ENCODE measurements around the gene F12.

F12 gene

DNA sequence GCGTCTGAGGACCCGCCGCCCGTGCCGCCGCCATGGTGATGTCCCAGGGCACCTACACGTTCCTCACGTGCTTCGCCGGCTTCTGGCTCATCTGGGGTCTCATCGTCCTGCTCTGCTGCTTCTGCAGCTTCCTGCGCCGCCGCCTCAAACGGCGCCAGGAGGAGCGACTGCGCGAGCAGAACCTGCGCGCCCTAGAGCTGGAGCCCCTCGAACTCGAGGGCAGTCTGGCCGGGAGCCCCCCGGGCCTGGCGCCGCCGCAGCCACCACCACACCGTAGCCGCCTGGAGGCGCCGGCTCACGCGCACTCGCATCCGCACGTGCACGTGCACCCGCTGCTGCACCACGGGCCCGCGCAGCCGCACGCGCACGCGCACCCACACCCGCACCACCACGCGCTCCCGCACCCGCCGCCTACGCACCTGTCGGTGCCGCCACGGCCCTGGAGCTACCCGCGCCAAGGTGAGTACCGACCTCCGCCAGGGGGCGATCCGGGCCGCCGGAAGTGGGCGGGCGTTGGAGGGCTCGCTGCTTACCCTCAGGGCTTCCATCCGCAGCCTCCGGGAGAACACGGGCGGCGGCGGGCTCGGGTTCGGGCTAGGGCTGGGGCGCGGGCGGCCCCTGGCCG, 45.8 kb upstream of the F12 start:
- Histone ChIP-seq H3K4me2 (peak overlapping the region; percentile 95 to 100 (median 99)), H3K4me1 (peaks cover 19 to 86% (median 67%) of the 10 kb centered on the region in 10 experiments), H3K27me3 (0 out of 22 replicates have a peak, but pooled peaks cover 0 to 9% (median 0%) of the 10 kb centered on the region in 11 experiments), H3K27ac (peak overlapping the region in 10 of 11 experiments; percentile 63 to 87 (median 74); a peak in 20 of 22 replicates), H3K4me3 (peak overlapping the region; percentile 62 to 82 (median 68)), H4K20me1 (peaks cover 5 to 76% (median 60%) of the 10 kb centered on the region in 11 experiments; a peak in 21 of 22 replicates), H3K9ac (peak overlapping the region; percentile 63 to 86 (median 75)), H3K36me3 (peaks cover 15 to 35% (median 33%) of the 10 kb centered on the region in 11 experiments; a peak in 21 of 22 replicates), H3K9me3 (replicated peaks in 1 of 11) (no peaks in the 10 kb centered on the region)
- no peak for TF ChIP-seq Cebpa-rat (IDR thresholded peaks at IDR 0.05)

DNA sequence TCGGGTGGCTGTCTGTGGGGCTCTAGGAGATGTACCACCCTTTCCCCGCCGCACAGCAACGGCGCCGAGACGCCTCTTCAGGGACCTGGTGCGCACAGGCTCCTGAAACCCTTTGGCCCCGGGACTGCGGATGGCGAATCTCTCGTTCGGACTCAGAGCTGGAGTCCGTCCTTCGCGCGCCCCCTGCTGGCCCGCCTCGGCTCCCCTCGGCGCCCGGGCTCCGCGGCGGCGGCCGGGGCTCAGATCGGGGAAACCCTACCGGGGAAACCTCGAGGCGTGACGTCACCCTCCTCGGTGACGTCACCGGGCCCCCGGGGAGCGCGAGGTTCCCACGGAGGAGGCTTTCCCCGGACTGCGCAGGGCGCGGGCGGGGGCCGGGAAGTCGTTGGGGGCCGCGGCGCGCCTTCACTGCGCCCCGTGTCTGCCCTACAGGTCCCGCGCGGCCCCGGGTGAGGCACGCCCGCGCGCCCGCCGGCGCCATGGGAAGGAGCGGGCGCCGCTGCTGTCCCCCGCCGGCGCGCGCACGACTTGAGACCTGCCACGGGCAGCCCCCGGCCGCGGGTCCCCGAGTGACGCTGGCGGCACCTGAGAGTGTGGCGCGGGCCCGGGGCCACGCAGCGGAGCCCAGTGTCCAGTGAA, 45.2 kb upstream of the F12 start:
- peaks cover 24 to 86% (median 73%) of the 10 kb centered on the region in 10 experiments for H3K4me1 ChIP-seq
- H3K9ac ChIP-seq = peak overlapping the region; percentile 63 to 86 (median 75)
- H4K20me1 ChIP-seq = peaks cover 5 to 76% (median 60%) of the 10 kb centered on the region in 11 experiments; a peak in 21 of 22 replicates
- no peaks in the 10 kb centered on the region for H3K9me3 ChIP-seq (replicated peaks in 1 of 11)
- 0 out of 22 replicates have a peak, but pooled peaks cover 0 to 9% (median 0%) of the 10 kb centered on the region in 11 experiments for H3K27me3 ChIP-seq
- H3K4me2 ChIP-seq = peak overlapping the region; percentile 95 to 100 (median 99)
- peak overlapping the region in 10 of 11 experiments; percentile 63 to 87 (median 74); a peak in 20 of 22 replicates for H3K27ac ChIP-seq
- peak overlapping the region; percentile 62 to 82 (median 68) for H3K4me3 ChIP-seq
- TF ChIP-seq Cebpa-rat (IDR thresholded peaks at IDR 0.05) = no peak
- H3K36me3 ChIP-seq = peaks cover 13 to 28% (median 27%) of the 10 kb centered on the region in 11 experiments; a peak in 21 of 22 replicates

DNA sequence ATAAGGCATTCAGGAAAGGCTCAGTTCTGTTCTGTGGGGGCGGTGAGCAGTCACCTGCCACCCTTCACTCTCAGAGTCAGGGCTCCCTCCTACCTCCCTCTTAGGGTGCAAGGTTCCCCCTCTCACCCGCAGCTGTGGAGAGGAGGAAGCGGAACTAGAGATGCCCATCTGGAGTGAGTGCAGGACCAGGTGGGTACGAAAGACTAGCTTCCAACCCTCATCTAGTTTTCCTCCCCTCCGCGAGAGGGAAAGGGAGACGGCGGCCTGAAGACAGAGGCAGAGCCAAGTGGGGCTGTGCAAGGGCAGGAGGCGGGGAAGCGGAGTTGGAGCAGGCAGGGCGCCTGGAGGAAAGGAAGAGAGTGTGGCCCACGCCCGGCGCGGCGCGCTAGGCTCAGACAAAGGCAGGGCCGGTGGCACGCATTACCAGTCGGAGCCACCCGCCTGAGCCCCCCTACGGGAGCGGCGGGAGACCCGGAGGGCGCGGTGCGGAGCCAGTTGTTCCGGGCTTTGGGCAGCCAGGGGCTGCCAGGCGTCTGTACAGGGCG, 44.6 kb upstream of the F12 start:
- peak overlapping the region in 10 of 11 experiments; percentile 63 to 87 (median 73); a peak in 20 of 22 replicates for H3K27ac ChIP-seq
- peaks cover 10 to 22% (median 21%) of the 10 kb centered on the region in 11 experiments; a peak in 21 of 22 replicates for H3K36me3 ChIP-seq
- no peak for TF ChIP-seq Cebpa-rat (IDR thresholded peaks at IDR 0.05)
- 0 out of 22 replicates have a peak, but pooled peaks cover 0 to 9% (median 0%) of the 10 kb centered on the region in 11 experiments for H3K27me3 ChIP-seq
- H3K9ac ChIP-seq = peak overlapping the region; percentile 63 to 86 (median 75); a peak in 21 of 22 replicates
- H3K4me1 ChIP-seq = peaks cover 30 to 88% (median 76%) of the 10 kb centered on the region in 10 experiments
- peak overlapping the region; percentile 62 to 82 (median 68) for H3K4me3 ChIP-seq
- H4K20me1 ChIP-seq = peaks cover 5 to 76% (median 59%) of the 10 kb centered on the region in 11 experiments; a peak in 21 of 22 replicates
- peak overlapping the region; percentile 95 to 100 (median 99) for H3K4me2 ChIP-seq
- H3K9me3 ChIP-seq (replicated peaks in 1 of 11) = no peaks in the 10 kb centered on the region

DNA sequence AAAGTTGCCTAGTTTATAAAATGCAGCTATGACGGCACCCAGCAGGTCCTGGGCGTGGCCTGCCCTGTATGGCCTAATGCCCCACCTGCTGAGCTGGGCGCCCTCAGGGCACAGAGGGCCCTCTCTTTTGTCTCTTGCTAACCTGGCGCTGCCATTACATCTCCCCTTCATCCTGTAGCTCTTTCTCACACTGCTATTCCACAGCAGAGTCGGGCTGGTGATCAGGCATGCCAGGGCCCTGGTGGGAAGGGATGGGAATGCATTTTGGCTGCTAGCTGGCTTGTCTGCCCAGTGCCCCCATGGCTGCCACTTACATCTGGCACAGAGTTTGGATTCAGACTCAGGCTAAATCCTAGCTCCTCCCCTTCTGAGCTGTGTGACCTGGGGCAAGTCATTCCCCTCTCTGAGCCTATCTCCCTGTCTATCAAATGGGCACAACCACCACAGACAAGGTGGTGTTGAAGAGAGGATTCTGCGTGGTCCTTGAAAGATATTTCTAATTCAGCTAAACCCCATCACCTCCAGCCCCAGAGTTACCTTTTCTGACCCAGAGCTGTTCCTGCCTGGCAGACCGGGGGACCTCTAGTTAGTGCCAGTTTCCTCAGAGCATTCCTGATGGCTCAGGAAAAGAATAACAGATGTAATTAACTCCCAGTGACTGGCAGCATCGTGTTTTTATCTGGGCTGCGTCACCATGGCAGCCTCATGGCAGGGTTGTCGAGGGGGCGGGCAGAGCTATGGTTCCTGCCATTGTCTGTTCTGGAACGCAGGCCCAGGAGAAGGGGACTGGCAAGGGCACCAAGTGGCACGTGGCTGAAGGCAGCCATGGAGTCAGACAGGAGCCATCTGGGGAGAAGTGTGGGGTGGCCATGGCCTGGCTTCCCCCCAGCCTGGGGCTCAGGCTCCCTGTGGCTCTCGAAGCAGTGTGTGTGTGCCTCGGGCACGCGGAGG, 43.6 kb upstream of the F12 start:
- peak overlapping the region in 3 of 10 experiments; percentile 67 to 82 (median 69); a peak in 2 of 20 replicates for H3K4me3 ChIP-seq
- peaks cover under 1 to 76% (median 49%) of the 10 kb centered on the region in 11 experiments; a peak in 21 of 22 replicates for H4K20me1 ChIP-seq
- H3K9ac ChIP-seq = peak overlapping the region in 6 of 11 experiments; percentile 73 to 86 (median 82); a peak in 9 of 22 replicates
- H3K27me3 ChIP-seq = 0 out of 22 replicates have a peak, but pooled peaks cover 0 to 9% (median 0%) of the 10 kb centered on the region in 11 experiments
- no peak for TF ChIP-seq Cebpa-rat (IDR thresholded peaks at IDR 0.05)
- H3K4me2 ChIP-seq = peak overlapping the region; percentile 95 to 100 (median 99)
- H3K36me3 ChIP-seq = peaks cover under 1 to 13% (median 11%) of the 10 kb centered on the region in 11 experiments; a peak in 21 of 22 replicates
- no peaks in the 10 kb centered on the region for H3K9me3 ChIP-seq (replicated peaks in 1 of 11)
- H3K27ac ChIP-seq = peak overlapping the region in 2 of 11 experiments; percentile 80 to 86; a peak in 3 of 22 replicates
- peaks cover 39 to 89% (median 81%) of the 10 kb centered on the region in 10 experiments for H3K4me1 ChIP-seq

DNA sequence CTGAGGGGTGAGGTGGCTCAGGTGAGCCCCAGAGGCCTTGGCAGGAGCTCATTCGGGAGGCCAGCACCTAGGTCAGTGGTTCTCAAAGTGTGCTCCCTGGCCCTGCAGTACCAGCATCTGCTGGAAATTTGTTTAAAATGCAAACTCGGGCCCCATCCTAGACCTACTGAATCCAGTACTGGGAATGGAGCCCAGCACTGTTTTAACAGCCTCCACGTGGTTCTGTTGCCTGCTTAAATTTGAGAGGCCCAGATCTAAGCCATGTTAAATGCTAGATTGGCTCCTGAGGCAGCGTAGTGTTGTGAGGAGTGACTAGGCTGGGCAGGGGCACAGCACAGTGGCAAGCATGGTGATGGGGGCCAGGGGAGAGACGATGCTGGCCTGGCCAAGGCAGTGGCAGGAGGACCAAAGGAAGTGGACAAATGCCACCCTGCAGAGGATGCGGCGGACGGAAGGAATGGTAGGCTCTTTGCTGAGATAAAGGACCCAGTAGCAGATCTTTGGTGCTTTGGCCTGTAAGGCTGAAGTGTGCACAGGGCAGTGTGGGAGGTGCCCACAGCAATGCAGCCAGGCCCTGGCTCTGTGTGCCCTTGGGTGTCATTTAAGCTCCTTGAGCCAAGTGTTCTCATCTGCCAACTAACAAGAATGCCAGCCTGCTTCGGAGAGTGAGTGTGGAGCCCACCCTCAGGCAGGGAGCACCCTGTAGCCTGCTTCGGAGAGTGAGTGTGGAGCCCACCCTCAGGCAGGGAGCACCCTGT, 41.5 kb upstream of the F12 start:
- Histone ChIP-seq H3K27ac (peak overlapping the region in 3 of 11 experiments; percentile 87 to 92 (median 88); a peak in 5 of 22 replicates), H3K27me3 (0 out of 22 replicates have a peak, but pooled peaks cover 0 to 9% (median 0%) of the 10 kb centered on the region in 11 experiments), H3K9ac (peak overlapping the region in 5 of 11 experiments; percentile 51 to 93 (median 92); a peak in 10 of 22 replicates), H4K20me1 (peaks cover 0 to 65% (median 33%) of the 10 kb centered on the region in 11 experiments; a peak in 15 of 22 replicates), H3K9me3 (replicated peaks in 1 of 11) (no peaks in the 10 kb centered on the region), H3K4me3 (no peak overlapping the region), H3K36me3 (no peaks in the 10 kb centered on the region; a peak in 1 of 22 replicates), H3K4me2 (peak overlapping the region in 9 of 11 experiments; percentile 86 to 100 (median 97); a peak in 15 of 22 replicates), H3K4me1 (peaks cover 42 to 84% (median 78%) of the 10 kb centered on the region in 10 experiments)
- TF ChIP-seq Cebpa-rat (IDR thresholded peaks at IDR 0.05) = no peak

DNA sequence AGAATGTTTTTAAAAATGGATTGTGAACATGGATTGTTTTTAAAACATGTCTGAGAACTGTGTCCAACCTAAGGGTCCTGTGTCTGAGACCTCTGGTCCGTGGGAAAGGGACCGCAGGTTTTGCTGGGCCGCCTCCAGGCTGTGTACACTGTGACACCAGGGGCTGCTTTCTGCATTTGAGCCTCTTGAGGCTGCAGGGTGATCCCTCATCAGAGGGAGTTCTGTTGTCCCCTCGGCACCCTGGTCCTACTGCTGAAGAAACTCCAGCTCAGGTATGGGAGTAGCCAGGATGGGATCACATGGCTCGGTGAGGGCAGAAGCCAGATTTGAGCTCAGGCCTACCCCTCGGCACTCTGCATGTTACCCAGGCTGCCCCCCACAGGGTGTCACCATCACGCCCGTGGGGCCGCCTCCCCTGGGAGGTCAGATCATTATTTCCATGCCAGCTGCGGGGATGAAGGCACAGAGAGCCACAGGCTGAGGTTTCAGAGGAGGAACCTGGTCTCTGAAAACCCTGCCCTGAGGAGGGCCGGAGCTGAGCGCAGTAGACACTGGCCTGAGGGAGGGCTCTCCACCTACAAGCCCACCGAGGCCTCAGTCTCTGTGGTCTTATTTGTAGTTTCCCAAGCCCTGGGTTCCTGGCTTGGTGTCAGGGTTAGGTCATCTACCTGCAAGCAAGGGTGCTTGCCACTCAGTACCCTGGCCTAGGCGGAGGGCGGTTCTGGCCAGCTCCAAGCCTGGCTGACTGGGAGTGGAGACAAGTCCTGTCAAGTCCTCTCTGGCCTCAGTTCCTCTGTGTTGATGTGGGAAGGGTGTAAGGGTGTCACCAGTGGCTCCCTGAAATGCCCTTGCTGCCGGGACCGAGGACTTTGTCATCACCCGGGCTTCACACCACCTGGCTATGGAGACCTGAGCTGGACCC, 40.0 kb upstream of the F12 start:
- peak overlapping the region in 2 of 10 experiments; percentile 18 to 74; a peak in 1 of 20 replicates for H3K4me3 ChIP-seq
- 0 out of 22 replicates have a peak, but pooled peaks cover 0 to 9% (median 0%) of the 10 kb centered on the region in 11 experiments for H3K27me3 ChIP-seq
- no peaks in the 10 kb centered on the region; a peak in 1 of 22 replicates for H3K36me3 ChIP-seq
- no peak for TF ChIP-seq Cebpa-rat (IDR thresholded peaks at IDR 0.05)
- H4K20me1 ChIP-seq = peaks cover 0 to 76% (median 43%) of the 10 kb centered on the region in 11 experiments; a peak in 18 of 22 replicates
- H3K4me2 ChIP-seq = peak overlapping the region; percentile 86 to 100 (median 97)
- H3K4me1 ChIP-seq = peaks cover 56 to 88% (median 84%) of the 10 kb centered on the region in 10 experiments
- peak overlapping the region in 9 of 11 experiments; percentile 11 to 93 (median 89); a peak in 16 of 22 replicates for H3K9ac ChIP-seq
- H3K27ac ChIP-seq = peak overlapping the region in 7 of 11 experiments; percentile 10 to 92 (median 88); a peak in 14 of 22 replicates
- no peaks in the 10 kb centered on the region for H3K9me3 ChIP-seq (replicated peaks in 1 of 11)
